HCT116 (cell line): ENCODE results near the gene PLEKHH2. TPM values are rescaled to one million over a fixed set of nuclear protein-coding genes. Genes with fewer than 3 reads are reported as not detected.

Source experiments
- ATAC-seq: fragments of 200-7000 bp; cut with Tn5 transposase; 2 replicates; pipeline ENCODE4 v1.9.1; 2020; ENCODE audit warnings: mild to moderate bottlenecking, moderate library complexity
- BruUV-seq: library from RNA; stranded (reverse); fragments of 400-500 nt; replicated peaks from 2 replicates; lab custom pipeline; 2021; lab: Mats Ljungman, UMichigan
- CTCF ChIA-PET: fragments of 300-600 bp; sonication (Branson Sonifier 250); formaldehyde crosslinking; loops from one replicate; lab custom pipeline; 2021; ENCODE audit warnings: antibody characterized with exemption; lab: Charles Lee
- POLR2A ChIA-PET: fragments of 300-600, 350-600 bp; sonication (Branson Sonifier 250); formaldehyde crosslinking; loops from one replicate; lab custom pipeline; 2021; ENCODE audit warnings: antibody characterized with exemption; lab: Charles Lee
- RAD21 ChIA-PET, 2 experiments: fragments of 300-600 bp; sonication (Branson Sonifier 250); formaldehyde crosslinking; loops; one replicate each; lab custom pipeline; 2023; ENCODE audit warnings: low total read pairs in 2 of 2; ENCODE audit not compliant: uncharacterized antibody in 2 of 2, unreplicated experiment in 2 of 2, low non-redundant PET in 1 of 2; lab: Charles Lee
- DNase-seq: peaks from one replicate; pipeline ENCODE4 v3.0.0-alpha.2; 2010; ENCODE audit warnings: low read depth, low spot score
- H2AFZ ChIP-seq: fragments of 200-600 bp; shearing (Covaris generic), sonication (generic); 2 replicates; pipeline ENCODE4 v1.6.1; 2017; ENCODE audit warnings: low read depth, mixed run types, mixed read lengths, antibody characterized with exemption, low read length; ENCODE audit not compliant: poor library complexity, severe bottlenecking
- H3K27ac ChIP-seq: 2 replicates; pipeline ENCODE4 v1.5.1; 2012; ENCODE audit warnings: low read depth, low read length
- H3K27me3 ChIP-seq: fragments of 200-600 bp; sonication (generic); 2 replicates; pipeline ENCODE4 v1.6.1; 2016; ENCODE audit warnings: mixed run types, low read length, mixed read lengths; ENCODE audit not compliant: insufficient read depth
- H3K36me3 ChIP-seq, 2 experiments: fragments of 200-500 bp in 1 of 2; fragments of 200-600 bp in 1 of 2; sonication (Bioruptor generic) in 1 of 2; sonication (generic) in 1 of 2; 2 replicates each; pipeline versions ENCODE4 v1.5.1 to v1.6.1; 2014 to 2016; ENCODE audit warnings: low read length in 2 of 2, inconsistent platforms in 1 of 2, mixed read lengths in 1 of 2, mixed run types in 1 of 2; ENCODE audit not compliant: insufficient read depth in 2 of 2, control insufficient read depth in 1 of 2
- H3K4me1 ChIP-seq, 2 experiments: fragments of 200-600 bp in 1 of 2; sonication (generic) in 1 of 2; 2 replicates each; pipeline versions ENCODE4 v1.5.1 to v1.6.1; 2012 to 2017; ENCODE audit warnings: low read length in 2 of 2, inconsistent platforms in 1 of 2, mild to moderate bottlenecking in 1 of 2, mixed read lengths in 1 of 2, mixed run types in 1 of 2, moderate library complexity in 1 of 2; ENCODE audit not compliant: insufficient read depth in 2 of 2, control insufficient read depth in 1 of 2
- H3K4me2 ChIP-seq: fragments of 200-600 bp; sonication (generic); 2 replicates; pipeline ENCODE4 v1.6.1; 2017; ENCODE audit warnings: mixed run types, low read length, mixed read lengths
- H3K4me3 ChIP-seq, 2 experiments: fragments of 200-600 bp in 1 of 2; sonication (generic) in 1 of 2; replicated peaks in 1 of 2; 2 replicates each; pipeline ENCODE4 v1.5.1; 2011 to 2016; ENCODE audit warnings: low read length in 2 of 2, control low read depth in 1 of 2, low read depth in 1 of 2, mild to moderate bottlenecking in 1 of 2, mixed read lengths in 1 of 2, mixed run types in 1 of 2
- H3K79me2 ChIP-seq: fragments of 200-600 bp; sonication (generic); 2 replicates; pipeline ENCODE4 v1.6.1; 2017; ENCODE audit warnings: mild to moderate bottlenecking, mixed run types, low read length, moderate library complexity, mixed read lengths; ENCODE audit not compliant: insufficient read depth
- H3K9ac ChIP-seq: fragments of 200-600 bp; sonication (generic); 2 replicates; pipeline ENCODE4 v1.6.1; 2016; ENCODE audit warnings: low read length, mixed read lengths
- H3K9me2 ChIP-seq: fragments of 200-600 bp; sonication (generic), shearing (Covaris generic); 2 replicates; pipeline ENCODE4 v1.6.1; 2017; ENCODE audit warnings: mixed run types, mild to moderate bottlenecking, moderate library complexity; ENCODE audit not compliant: insufficient read depth
- H3K9me3 ChIP-seq, 2 experiments: fragments of 200-500 bp in 1 of 2; fragments of 200-600 bp in 1 of 2; sonication (Bioruptor generic) in 1 of 2; sonication (generic) in 1 of 2; 2 replicates each; pipeline ENCODE4 v1.6.1; 2014 to 2017; ENCODE audit warnings: low read length in 2 of 2, mixed read lengths in 2 of 2, inconsistent platforms in 1 of 2, low read depth in 1 of 2, mild to moderate bottlenecking in 1 of 2, mixed run types in 1 of 2, moderate library complexity in 1 of 2; ENCODE audit not compliant: control insufficient read depth in 1 of 2, insufficient read depth in 1 of 2
- H4K20me1 ChIP-seq: fragments of 200-600 bp; sonication (generic), shearing (Covaris generic); 2 replicates; pipeline ENCODE4 v1.6.1; 2017; ENCODE audit warnings: mixed run types, mild to moderate bottlenecking, moderate library complexity; ENCODE audit not compliant: insufficient read depth
- EGR1 ChIP-seq: IDR thresholded peaks from 2 replicates; pipeline ENCODE4 v1.6.1; 2012; ENCODE audit warnings: low read depth
- ELF1 ChIP-seq: IDR thresholded peaks from 2 replicates; pipeline ENCODE4 v1.6.1; 2012; ENCODE audit warnings: low read depth, borderline replicate concordance
- EZH2 ChIP-seq: fragments of 200-600 bp; sonication (generic); IDR thresholded peaks from 2 replicates; pipeline ENCODE4 v1.6.1; 2017; ENCODE audit warnings: antibody characterized with exemption, mixed run types
- FOSL1 ChIP-seq: IDR thresholded peaks from 2 replicates; pipeline ENCODE4 v1.6.1; 2012; ENCODE audit warnings: low read depth
- JUND ChIP-seq: IDR thresholded peaks from 2 replicates; pipeline ENCODE4 v1.6.1; 2012
- POLR2A ChIP-seq: IDR thresholded peaks from 2 replicates; pipeline ENCODE4 v1.7.0; 2011; ENCODE audit warnings: borderline replicate concordance; ENCODE audit not compliant: insufficient read depth, insufficient read length; ENCODE audit errors: extremely low read depth
- POLR2AphosphoS5 ChIP-seq: IDR thresholded peaks from 2 replicates; pipeline ENCODE4 v1.6.1; 2011; ENCODE audit warnings: mild to moderate bottlenecking, low read depth, low read length, moderate library complexity
- SIN3A ChIP-seq: IDR thresholded peaks from 2 replicates; pipeline ENCODE4 v1.6.1; 2012; ENCODE audit warnings: low read depth
- SP1 ChIP-seq: IDR thresholded peaks from 2 replicates; pipeline ENCODE4 v1.6.1; 2012; ENCODE audit warnings: low read depth
- SRF ChIP-seq: IDR thresholded peaks from 2 replicates; pipeline ENCODE4 v1.6.1; 2012; ENCODE audit warnings: low read depth
- TCF7L2 ChIP-seq: IDR thresholded peaks from 2 replicates; pipeline ENCODE4 v1.7.0; 2011; ENCODE audit warnings: borderline replicate concordance, inconsistent platforms; ENCODE audit not compliant: insufficient read depth, insufficient read length; ENCODE audit errors: extremely low read depth
- YY1 ChIP-seq: IDR thresholded peaks from 2 replicates; pipeline ENCODE4 v1.6.1; 2011; ENCODE audit warnings: low read length, low read depth, moderate library complexity, mild to moderate bottlenecking; ENCODE audit not compliant: insufficient replicate concordance; ENCODE audit errors: extremely low read depth
- ZFX ChIP-seq: fragments of 450-650 bp; IDR thresholded peaks from 2 replicates; pipeline ENCODE4 v1.6.1; 2017
- ZNF274 ChIP-seq: fragments of 200-500 bp; sonication (Bioruptor generic); IDR thresholded peaks from 2 replicates; pipeline ENCODE4 v1.6.1; 2014; ENCODE audit warnings: mild to moderate bottlenecking, low read depth, low read length, inconsistent platforms
- intact Hi-C: fragments of 100-400 bp; cut with micrococcal nuclease; formaldehyde crosslinking; loops from 2 replicates; pipeline ENCODE4 v1.10.0; 2022
- total RNA-seq: library from RNA; stranded (reverse); gene quantifications from one replicate; pipeline ENCODE4 v1.2.1, GENCODE V29; 2021; ENCODE audit not compliant: unreplicated experiment
- TF ChIP-seq, protein P1 (sequence below): IDR thresholded peaks from 2 replicates; pipeline ENCODE4 v1.6.1; 2012; ENCODE audit warnings: low read depth
- TF ChIP-seq, protein P2 (sequence below): IDR thresholded peaks from 2 replicates; pipeline ENCODE4 v1.6.1; 2011; ENCODE audit warnings: mild to moderate bottlenecking, low read length, moderate library complexity; ENCODE audit not compliant: insufficient replicate concordance; ENCODE audit errors: extremely low read depth
- TF ChIP-seq, protein P3 (sequence below), 3 experiments: fragments of 200-600 bp in 1 of 3; sonication (generic) in 1 of 3; IDR thresholded peaks in 2 of 3; conservative IDR thresholded peaks in 1 of 3; 2 replicates each; pipeline ENCODE4 v1.5.1; 2012 to 2017; ENCODE audit warnings: low read depth in 2 of 3, low read length in 2 of 3, antibody characterized with exemption in 1 of 3, borderline replicate concordance in 1 of 3, control low read depth in 1 of 3, mild to moderate bottlenecking in 1 of 3, mixed read lengths in 1 of 3, mixed run types in 1 of 3, moderate library complexity in 1 of 3; ENCODE audit not compliant: insufficient read depth in 1 of 3
- TF ChIP-seq, protein P4 (sequence below): IDR thresholded peaks from 2 replicates; pipeline ENCODE4 v1.6.1; 2012

PLEKHH2 gene
- total RNA-seq, 1 experiment from 2014 or later, result 7.8 TPM

DNA sequence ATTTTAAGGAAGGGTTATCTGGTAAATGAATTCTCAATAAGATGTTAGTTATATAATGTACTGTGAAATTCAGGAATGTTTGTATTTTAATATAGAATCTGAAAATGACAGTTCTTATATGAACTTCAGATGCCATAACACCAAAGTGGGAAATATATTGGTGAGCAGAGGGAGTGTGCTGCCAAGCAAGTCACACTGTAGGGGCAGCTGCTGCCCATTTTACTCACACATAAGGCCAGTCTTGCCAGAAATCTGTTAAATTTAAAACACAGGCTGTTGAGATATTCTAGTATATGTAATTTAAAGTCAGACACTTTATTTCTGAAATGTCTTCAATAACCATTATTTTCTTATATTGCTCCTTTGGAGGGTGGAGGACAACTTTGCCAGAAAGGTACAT is 73.8 kb downstream of the PLEKHH2 start:
- H3K9ac ChIP-seq, result no peak overlapping the region
- RAD21 ChIA-PET, result no interaction called here
- H3K27me3 ChIP-seq, result no peaks in the 10 kb centered on the region
- no peaks in the 10 kb centered on the region for H3K36me3 ChIP-seq
- H3K4me3 ChIP-seq, result no peak overlapping the region
- intact Hi-C loops, result no loop called here
- H3K4me1 ChIP-seq, result peaks cover 0 to 7% of the 10 kb centered on the region in 2 experiments; a peak in 2 of 4 replicates
- TF ChIP-seq ZFX (no peak), JUND (no peak), POLR2A (no peak), SP1 (no peak), YY1 (no peak), TCF7L2 (no peak), POLR2AphosphoS5 (no peak), ZNF274 (no peak), ELF1 (no peak), FOSL1 (no peak), SRF (no peak), EGR1 (no peak), EZH2 (no peak), SIN3A (no peak)
- TF ChIP-seq, protein P1, sequence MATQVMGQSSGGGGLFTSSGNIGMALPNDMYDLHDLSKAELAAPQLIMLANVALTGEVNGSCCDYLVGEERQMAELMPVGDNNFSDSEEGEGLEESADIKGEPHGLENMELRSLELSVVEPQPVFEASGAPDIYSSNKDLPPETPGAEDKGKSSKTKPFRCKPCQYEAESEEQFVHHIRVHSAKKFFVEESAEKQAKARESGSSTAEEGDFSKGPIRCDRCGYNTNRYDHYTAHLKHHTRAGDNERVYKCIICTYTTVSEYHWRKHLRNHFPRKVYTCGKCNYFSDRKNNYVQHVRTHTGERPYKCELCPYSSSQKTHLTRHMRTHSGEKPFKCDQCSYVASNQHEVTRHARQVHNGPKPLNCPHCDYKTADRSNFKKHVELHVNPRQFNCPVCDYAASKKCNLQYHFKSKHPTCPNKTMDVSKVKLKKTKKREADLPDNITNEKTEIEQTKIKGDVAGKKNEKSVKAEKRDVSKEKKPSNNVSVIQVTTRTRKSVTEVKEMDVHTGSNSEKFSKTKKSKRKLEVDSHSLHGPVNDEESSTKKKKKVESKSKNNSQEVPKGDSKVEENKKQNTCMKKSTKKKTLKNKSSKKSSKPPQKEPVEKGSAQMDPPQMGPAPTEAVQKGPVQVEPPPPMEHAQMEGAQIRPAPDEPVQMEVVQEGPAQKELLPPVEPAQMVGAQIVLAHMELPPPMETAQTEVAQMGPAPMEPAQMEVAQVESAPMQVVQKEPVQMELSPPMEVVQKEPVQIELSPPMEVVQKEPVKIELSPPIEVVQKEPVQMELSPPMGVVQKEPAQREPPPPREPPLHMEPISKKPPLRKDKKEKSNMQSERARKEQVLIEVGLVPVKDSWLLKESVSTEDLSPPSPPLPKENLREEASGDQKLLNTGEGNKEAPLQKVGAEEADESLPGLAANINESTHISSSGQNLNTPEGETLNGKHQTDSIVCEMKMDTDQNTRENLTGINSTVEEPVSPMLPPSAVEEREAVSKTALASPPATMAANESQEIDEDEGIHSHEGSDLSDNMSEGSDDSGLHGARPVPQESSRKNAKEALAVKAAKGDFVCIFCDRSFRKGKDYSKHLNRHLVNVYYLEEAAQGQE, result no peak
- TF ChIP-seq, protein P2, sequence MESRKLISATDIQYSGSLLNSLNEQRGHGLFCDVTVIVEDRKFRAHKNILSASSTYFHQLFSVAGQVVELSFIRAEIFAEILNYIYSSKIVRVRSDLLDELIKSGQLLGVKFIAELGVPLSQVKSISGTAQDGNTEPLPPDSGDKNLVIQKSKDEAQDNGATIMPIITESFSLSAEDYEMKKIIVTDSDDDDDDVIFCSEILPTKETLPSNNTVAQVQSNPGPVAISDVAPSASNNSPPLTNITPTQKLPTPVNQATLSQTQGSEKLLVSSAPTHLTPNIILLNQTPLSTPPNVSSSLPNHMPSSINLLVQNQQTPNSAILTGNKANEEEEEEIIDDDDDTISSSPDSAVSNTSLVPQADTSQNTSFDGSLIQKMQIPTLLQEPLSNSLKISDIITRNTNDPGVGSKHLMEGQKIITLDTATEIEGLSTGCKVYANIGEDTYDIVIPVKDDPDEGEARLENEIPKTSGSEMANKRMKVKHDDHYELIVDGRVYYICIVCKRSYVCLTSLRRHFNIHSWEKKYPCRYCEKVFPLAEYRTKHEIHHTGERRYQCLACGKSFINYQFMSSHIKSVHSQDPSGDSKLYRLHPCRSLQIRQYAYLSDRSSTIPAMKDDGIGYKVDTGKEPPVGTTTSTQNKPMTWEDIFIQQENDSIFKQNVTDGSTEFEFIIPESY, result no peak
- TF ChIP-seq, protein P3, sequence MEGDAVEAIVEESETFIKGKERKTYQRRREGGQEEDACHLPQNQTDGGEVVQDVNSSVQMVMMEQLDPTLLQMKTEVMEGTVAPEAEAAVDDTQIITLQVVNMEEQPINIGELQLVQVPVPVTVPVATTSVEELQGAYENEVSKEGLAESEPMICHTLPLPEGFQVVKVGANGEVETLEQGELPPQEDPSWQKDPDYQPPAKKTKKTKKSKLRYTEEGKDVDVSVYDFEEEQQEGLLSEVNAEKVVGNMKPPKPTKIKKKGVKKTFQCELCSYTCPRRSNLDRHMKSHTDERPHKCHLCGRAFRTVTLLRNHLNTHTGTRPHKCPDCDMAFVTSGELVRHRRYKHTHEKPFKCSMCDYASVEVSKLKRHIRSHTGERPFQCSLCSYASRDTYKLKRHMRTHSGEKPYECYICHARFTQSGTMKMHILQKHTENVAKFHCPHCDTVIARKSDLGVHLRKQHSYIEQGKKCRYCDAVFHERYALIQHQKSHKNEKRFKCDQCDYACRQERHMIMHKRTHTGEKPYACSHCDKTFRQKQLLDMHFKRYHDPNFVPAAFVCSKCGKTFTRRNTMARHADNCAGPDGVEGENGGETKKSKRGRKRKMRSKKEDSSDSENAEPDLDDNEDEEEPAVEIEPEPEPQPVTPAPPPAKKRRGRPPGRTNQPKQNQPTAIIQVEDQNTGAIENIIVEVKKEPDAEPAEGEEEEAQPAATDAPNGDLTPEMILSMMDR (IDR thresholded peaks at IDR 0.05 in 2 of 3, conservative IDR thresholded peaks at IDR 0.05 in 1 of 3; ENCODE audit: borderline replicate concordance in 1 of 3, insufficient read depth in 1 of 3, low read depth in 2 of 3, low read length in 2 of 3), result no peak
- TF ChIP-seq, protein P4, sequence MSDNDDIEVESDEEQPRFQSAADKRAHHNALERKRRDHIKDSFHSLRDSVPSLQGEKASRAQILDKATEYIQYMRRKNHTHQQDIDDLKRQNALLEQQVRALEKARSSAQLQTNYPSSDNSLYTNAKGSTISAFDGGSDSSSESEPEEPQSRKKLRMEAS, result no peak
- BruUV-seq, result no TSS peak
- ATAC-seq (no peak), DNase-seq (no peak)
- no peaks in the 10 kb centered on the region for H4K20me1 ChIP-seq
- H3K9me2 ChIP-seq, result no peaks in the 10 kb centered on the region
- H3K27ac ChIP-seq, result no peak overlapping the region
- no peak overlapping the region for H3K4me2 ChIP-seq
- POLR2A ChIA-PET, result no interaction called here
- no peaks in the 10 kb centered on the region for H3K9me3 ChIP-seq
- CTCF ChIA-PET, result no interaction called here
- H3K79me2 ChIP-seq, result no peaks in the 10 kb centered on the region
- no peak overlapping the region for H2AFZ ChIP-seq
